SK-N-SH treated with all-trans-retinoic acid at 6 μM for 48 hours (cell line): Measurements from ENCODE around the gene FGF22.

ENCODE experiments used
- ESRRG ChIP-seq: fragments of 250-450 bp; sonication (Bioruptor Pico); IDR thresholded peaks from 2 replicates; pipeline ENCODE4 v1.6.1; 2021; ENCODE audit warnings: mild to moderate bottlenecking
- ZFP30 ChIP-seq: fragments of 450-650 bp; formaldehyde crosslinking; IDR thresholded peaks from 2 replicates; pipeline ENCODE4 v1.5.0; 2022; ENCODE audit warnings: mild to moderate bottlenecking, moderate library complexity
- TF ChIP-seq, protein P1 (sequence below): fragments of 250-450 bp; sonication (Bioruptor Pico); IDR thresholded peaks from 2 replicates; pipeline ENCODE4 v1.5.0; 2020; ENCODE audit warnings: mild to moderate bottlenecking, moderate library complexity

DNA sequence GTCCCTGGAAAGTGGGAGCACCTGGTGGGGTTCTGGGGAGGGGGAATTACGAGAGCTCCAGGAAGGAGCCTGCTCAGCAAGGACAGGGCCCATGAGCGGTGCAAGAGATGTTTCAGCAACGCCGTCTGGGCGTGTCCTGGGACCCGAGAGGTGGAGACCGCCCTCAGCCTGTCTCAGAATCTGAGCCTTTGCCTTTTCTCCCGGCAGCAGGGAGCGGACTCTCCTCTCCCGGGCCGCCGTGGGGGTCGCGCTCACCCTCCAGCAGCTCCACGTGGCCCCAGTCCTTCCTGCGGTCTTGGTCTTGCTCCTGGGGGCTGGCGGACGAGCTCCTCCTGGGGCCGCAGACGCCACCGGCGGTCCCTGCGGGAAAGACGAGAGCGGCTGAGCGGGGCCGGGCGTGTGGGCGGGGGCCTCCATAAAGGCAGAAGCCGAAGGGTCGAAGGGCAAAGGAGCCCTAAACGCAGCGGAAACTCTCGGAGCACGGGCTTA, 7.1 kb upstream of the FGF22 start:
- no peak for TF ChIP-seq ESRRG (CRISPR knock-in tag)
- TF ChIP-seq ZFP30 (CRISPR knock-in tag) = no peak
- TF ChIP-seq, protein P1, sequence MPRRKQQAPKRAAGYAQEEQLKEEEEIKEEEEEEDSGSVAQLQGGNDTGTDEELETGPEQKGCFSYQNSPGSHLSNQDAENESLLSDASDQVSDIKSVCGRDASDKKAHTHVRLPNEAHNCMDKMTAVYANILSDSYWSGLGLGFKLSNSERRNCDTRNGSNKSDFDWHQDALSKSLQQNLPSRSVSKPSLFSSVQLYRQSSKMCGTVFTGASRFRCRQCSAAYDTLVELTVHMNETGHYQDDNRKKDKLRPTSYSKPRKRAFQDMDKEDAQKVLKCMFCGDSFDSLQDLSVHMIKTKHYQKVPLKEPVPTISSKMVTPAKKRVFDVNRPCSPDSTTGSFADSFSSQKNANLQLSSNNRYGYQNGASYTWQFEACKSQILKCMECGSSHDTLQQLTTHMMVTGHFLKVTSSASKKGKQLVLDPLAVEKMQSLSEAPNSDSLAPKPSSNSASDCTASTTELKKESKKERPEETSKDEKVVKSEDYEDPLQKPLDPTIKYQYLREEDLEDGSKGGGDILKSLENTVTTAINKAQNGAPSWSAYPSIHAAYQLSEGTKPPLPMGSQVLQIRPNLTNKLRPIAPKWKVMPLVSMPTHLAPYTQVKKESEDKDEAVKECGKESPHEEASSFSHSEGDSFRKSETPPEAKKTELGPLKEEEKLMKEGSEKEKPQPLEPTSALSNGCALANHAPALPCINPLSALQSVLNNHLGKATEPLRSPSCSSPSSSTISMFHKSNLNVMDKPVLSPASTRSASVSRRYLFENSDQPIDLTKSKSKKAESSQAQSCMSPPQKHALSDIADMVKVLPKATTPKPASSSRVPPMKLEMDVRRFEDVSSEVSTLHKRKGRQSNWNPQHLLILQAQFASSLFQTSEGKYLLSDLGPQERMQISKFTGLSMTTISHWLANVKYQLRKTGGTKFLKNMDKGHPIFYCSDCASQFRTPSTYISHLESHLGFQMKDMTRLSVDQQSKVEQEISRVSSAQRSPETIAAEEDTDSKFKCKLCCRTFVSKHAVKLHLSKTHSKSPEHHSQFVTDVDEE = no peak
